CD4-positive, alpha-beta memory T cell (primary cell): Measurements from ENCODE around the gene CCDC97. TPM values are rescaled to one million over a fixed set of nuclear protein-coding genes. Genes with fewer than 3 reads are reported as not detected.
"Not testable (repeated sequence)": the region's sequence is repeated elsewhere in the genome, so short reads cannot be mapped to it uniquely, and the experiment has no call there.

Experiments used
- CTCF ChIA-PET: fragments of 350-600 bp; sonication (Branson Sonifier 250); formaldehyde crosslinking; loops from one replicate; lab custom pipeline; 2021; ENCODE audit warnings: inconsistent platforms; ENCODE audit not compliant: partially characterized antibody; lab: Charles Lee
- POLR2A ChIA-PET: fragments of 350-600 bp; sonication (Branson Sonifier 250); formaldehyde crosslinking; loops from one replicate; lab custom pipeline; 2021; ENCODE audit not compliant: partially characterized antibody; lab: Charles Lee
- DNase-seq, 5 donors: peaks; one replicate each; pipeline versions ENCODE4 v3.0.0 to v3.0.0-alpha.2; 2020 to 2022; ENCODE audit warnings: mixed read lengths in 1 of 5
- H3K27ac ChIP-seq: one replicate; pipeline ENCODE4 v1.7.0; 2013; ENCODE audit warnings: low read depth, low read length
- H3K27me3 ChIP-seq: 2 replicates; pipeline ENCODE4 v1.7.0; 2013; ENCODE audit warnings: mild to moderate bottlenecking, low read length, moderate library complexity; ENCODE audit not compliant: insufficient read depth
- H3K36me3 ChIP-seq: 2 replicates; pipeline ENCODE4 v1.7.0; 2013; ENCODE audit warnings: mild to moderate bottlenecking, low read length, moderate library complexity; ENCODE audit not compliant: insufficient read depth
- H3K4me1 ChIP-seq: 2 replicates; pipeline ENCODE4 v1.7.0; 2013; ENCODE audit warnings: mild to moderate bottlenecking, low read length, moderate library complexity; ENCODE audit not compliant: insufficient read depth
- H3K4me3 ChIP-seq, 2 donors: one replicate each; pipeline ENCODE4 v1.7.0; 2013; ENCODE audit warnings: low read length in 2 of 2, mild to moderate bottlenecking in 1 of 2
- H3K9me3 ChIP-seq, 2 donors: one replicate each; pipeline ENCODE4 v1.7.0; 2013; ENCODE audit warnings: low read length in 2 of 2, control low read depth in 1 of 2; ENCODE audit not compliant: control insufficient read depth in 1 of 2
- H3K27ac Mint-ChIP-seq, 7 donors: one replicate each; pipeline ENCODE4 v1.8.0; 2020 to 2021; ENCODE audit warnings: mixed read lengths in 7 of 7, mild to moderate bottlenecking in 6 of 7, inconsistent platforms in 3 of 7, moderate library complexity in 3 of 7
- H3K27me3 Mint-ChIP-seq, 2 donors: one replicate each; pipeline ENCODE4 v1.8.0; 2020 to 2021; ENCODE audit warnings: mixed read lengths in 2 of 2
- H3K36me3 Mint-ChIP-seq, 2 donors: one replicate each; pipeline ENCODE4 v1.8.0; 2020 to 2021; ENCODE audit warnings: mixed read lengths in 2 of 2, inconsistent platforms in 1 of 2, mild to moderate bottlenecking in 1 of 2
- H3K4me1 Mint-ChIP-seq, 4 donors: one replicate each; pipeline ENCODE4 v1.8.0; 2020 to 2021; ENCODE audit warnings: mixed read lengths in 4 of 4, mild to moderate bottlenecking in 1 of 4
- H3K4me3 Mint-ChIP-seq, 8 donors: one replicate each; pipeline ENCODE4 v1.8.0; 2020 to 2021; ENCODE audit warnings: mixed read lengths in 8 of 8, mild to moderate bottlenecking in 7 of 8, moderate library complexity in 6 of 8, inconsistent platforms in 3 of 8
- H3K9me3 Mint-ChIP-seq, 8 donors: one replicate each; pipeline ENCODE4 v1.8.0; 2020 to 2021; ENCODE audit warnings: mixed read lengths in 8 of 8, mild to moderate bottlenecking in 5 of 8, inconsistent platforms in 3 of 8, moderate library complexity in 1 of 8
- intact Hi-C: fragments of 100-400 bp; cut with micrococcal nuclease; formaldehyde crosslinking; loops from one replicate; pipeline ENCODE4 v1.15.1; 2023
- polyA plus RNA-seq, 2 donors: library from polyadenylated mRNA; unstranded; fragments of 300-500 nt; fragmentation: Illumina TruSeq; gene quantifications; one replicate each; pipeline ENCODE4 v1.2.3, GENCODE V29; 2021
- total RNA-seq, 2 experiments: library from RNA; stranded (reverse); gene quantifications; one replicate each; pipeline ENCODE4 v1.2.3, GENCODE V29; 2021

The CCDC97 gene
- total and polyA plus RNA-seq, 4 experiments from 2014 or later = 23.2 to 61.4 (median 44.3) TPM

GRCh38 chr19:41364524-41365391 lies 54.8 kb downstream of the CCDC97 start:
- Mint-ChIP-seq H3K27me3 (no peaks in the 10 kb centered on the region), H3K4me3 (peak overlapping the region; percentile 93 to 98 (median 95)), H3K27ac (peak overlapping the region; percentile 97 to 100 (median 100)), H3K9me3 (no peaks in the 10 kb centered on the region), H3K4me1 (peaks cover 15 to 36% (median 21%) of the 10 kb centered on the region in 4 donors), H3K36me3 (peaks cover 0 to 12% of the 10 kb centered on the region in 2 donors)
- Histone ChIP-seq H3K9me3 (no peaks in the 10 kb centered on the region), H3K27me3 (no peaks in the 10 kb centered on the region), H3K27ac (peak overlapping the region; percentile 99), H3K4me3 (peak overlapping the region; percentile 77 to 91), H3K4me1 (peaks cover 24% of the 10 kb centered on the region), H3K36me3 (no peaks in the 10 kb centered on the region)
- intact Hi-C loops = loop anchor here (1.0 kb wide), 2 partner anchors 13 to 33 kb away; partner anchors contain the start of genes BCKDHA and EXOSC5
- DNase-seq = no peak
- CTCF ChIA-PET = interaction anchor here (0.7 to 4.9 kb wide), 13 partner anchors 9 to 231 kb away, joined by 3 to 48 read pairs (median 5); no protein-coding TSS in a partner anchor
- POLR2A ChIA-PET = interaction anchor here (0.5 to 6.3 kb wide), 23 partner anchors 8 to 752 kb away, joined by 3 to 184 read pairs (median 8); partner anchors contain the start of genes B3GNT8, CCDC97, DMAC2 and HNRNPUL1

DNA sequence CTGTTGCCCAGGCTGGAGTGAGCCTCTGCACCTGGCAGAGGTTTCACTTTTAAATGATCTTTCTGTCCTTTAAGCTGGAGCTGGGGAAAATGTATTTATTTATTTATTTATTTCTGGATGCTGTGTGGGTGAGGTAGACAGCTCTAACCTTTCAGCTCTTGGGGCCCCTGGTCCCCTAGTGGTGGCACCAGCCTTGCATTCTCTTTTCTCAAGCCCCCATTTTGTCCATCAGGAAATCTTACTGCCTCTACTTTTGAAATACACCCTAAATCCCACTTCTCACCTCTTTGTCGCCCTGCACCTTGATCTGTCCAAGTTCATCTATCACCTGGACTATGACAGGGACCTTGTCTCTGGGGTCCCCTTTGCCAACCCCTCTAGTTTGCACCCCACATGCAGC lies 56.1 kb downstream of the CCDC97 start:
- no peak for DNase-seq
- H3K4me3 ChIP-seq = no peak overlapping the region
- peaks cover 15 to 27% (median 19%) of the 10 kb centered on the region in 4 donors for H3K4me1 Mint-ChIP-seq
- no peak overlapping the region for H3K27ac ChIP-seq
- H3K4me3 Mint-ChIP-seq = peak overlapping the region in 2 of 8 donors; percentile 4 to 20
- H3K4me1 ChIP-seq = peaks cover 24% of the 10 kb centered on the region
- H3K36me3 ChIP-seq = no peaks in the 10 kb centered on the region
- ChIA-PET POLR2A (interaction anchor here (0.5 to 6.3 kb wide), 4 partner anchors 14 to 1545 kb away, joined by 3 to 184 read pairs (median 50); partner anchors contain the start of genes CCDC97, HNRNPUL1 and TGFB1), CTCF (interaction anchor here (3.0 to 4.9 kb wide), 3 partner anchors 11 to 65 kb away, joined by 8 to 48 read pairs (median 30); no protein-coding TSS in a partner anchor)
- intact Hi-C loops = no loop called here
- peaks cover 0 to 12% of the 10 kb centered on the region in 2 donors for H3K36me3 Mint-ChIP-seq
- no peaks in the 10 kb centered on the region for H3K27me3 Mint-ChIP-seq
- H3K27ac Mint-ChIP-seq = peak overlapping the region in 6 of 7 donors; percentile 37 to 79 (median 67)
- H3K9me3 Mint-ChIP-seq = no peaks in the 10 kb centered on the region
- no peaks in the 10 kb centered on the region for H3K27me3 ChIP-seq
- no peaks in the 10 kb centered on the region for H3K9me3 ChIP-seq

GRCh38 chr19:41367848-41368301 lies 57.9 kb downstream of the CCDC97 start:
- no peaks in the 10 kb centered on the region for H3K27me3 ChIP-seq
- H3K27ac ChIP-seq = no peak overlapping the region
- Mint-ChIP-seq H3K4me1 (peaks cover 9 to 20% (median 13%) of the 10 kb centered on the region in 4 donors), H3K4me3 (no peak overlapping the region), H3K27me3 (no peaks in the 10 kb centered on the region), H3K9me3 (no peaks in the 10 kb centered on the region), H3K27ac (no peak overlapping the region), H3K36me3 (peaks cover 0 to 8% of the 10 kb centered on the region in 2 donors)
- peaks cover 16% of the 10 kb centered on the region for H3K4me1 ChIP-seq
- intact Hi-C loops = no loop called here
- POLR2A ChIA-PET = interaction anchor here (0.9 kb wide), 1 partner anchor 13 kb away, joined by 3 read pairs; no protein-coding TSS in a partner anchor
- no peaks in the 10 kb centered on the region for H3K9me3 ChIP-seq
- DNase-seq = no peak
- no peaks in the 10 kb centered on the region for H3K36me3 ChIP-seq
- CTCF ChIA-PET = no interaction called here
- no peak overlapping the region for H3K4me3 ChIP-seq

GRCh38 chr19:41369769-41370168 lies 59.8 kb downstream of the CCDC97 start:
- ChIA-PET CTCF (interaction anchor here (1.0 to 1.4 kb wide), 2 partner anchors 14 to 32 kb away, joined by 3 to 4 read pairs; no protein-coding TSS in a partner anchor), POLR2A (no interaction called here)
- intact Hi-C loops = no loop called here
- H3K9me3 Mint-ChIP-seq = no peaks in the 10 kb centered on the region
- Histone ChIP-seq H3K4me3 (no peak overlapping the region), H3K27ac (no peak overlapping the region), H3K27me3 (no peaks in the 10 kb centered on the region), H3K9me3 (no peaks in the 10 kb centered on the region), H3K36me3 (no peaks in the 10 kb centered on the region), H3K4me1 (peaks cover 3% of the 10 kb centered on the region)
- no peaks in the 10 kb centered on the region for H3K36me3 Mint-ChIP-seq
- H3K27ac Mint-ChIP-seq = no peak overlapping the region
- H3K4me3 Mint-ChIP-seq = no peak overlapping the region
- no peaks in the 10 kb centered on the region for H3K27me3 Mint-ChIP-seq
- peaks cover 0 to 4% (median 3%) of the 10 kb centered on the region in 4 donors for H3K4me1 Mint-ChIP-seq
- no peak for DNase-seq

- H3K36me3 Mint-ChIP-seq, H3K27me3 ChIP-seq, H3K9me3 ChIP-seq, H3K4me3 Mint-ChIP-seq, H3K27ac ChIP-seq, H3K36me3 ChIP-seq, H3K4me1 Mint-ChIP-seq, H3K4me1 ChIP-seq, H3K27ac Mint-ChIP-seq, CTCF ChIA-PET, DNase-seq, H3K4me3 ChIP-seq, intact Hi-C loops, POLR2A ChIA-PET, H3K9me3 Mint-ChIP-seq, H3K27me3 Mint-ChIP-seq: not testable (repeated sequence)
These were observed 61.1 kb downstream of the CCDC97 start for GRCh38 chr19:41371119-41371518.

GRCh38 chr19:41371541-41371940 lies 61.6 kb downstream of the CCDC97 start:
- ChIA-PET POLR2A (no interaction called here), CTCF (interaction anchor here (1.5 kb wide), 1 partner anchor 382 kb away, joined by 3 read pairs; no protein-coding TSS in a partner anchor)
- Histone ChIP-seq H3K9me3 (no peaks in the 10 kb centered on the region), H3K36me3 (no peaks in the 10 kb centered on the region), H3K27ac (no peak overlapping the region), H3K27me3 (no peaks in the 10 kb centered on the region), H3K4me3 (no peak overlapping the region), H3K4me1 (no peaks in the 10 kb centered on the region)
- Mint-ChIP-seq H3K27ac (no peak overlapping the region), H3K4me3 (no peak overlapping the region), H3K4me1 (peaks cover 4 to 6% (median 6%) of the 10 kb centered on the region in 4 donors), H3K27me3 (no peaks in the 10 kb centered on the region), H3K36me3 (no peaks in the 10 kb centered on the region), H3K9me3 (no peaks in the 10 kb centered on the region)
- intact Hi-C loops = no loop called here
- DNase-seq = no peak

- H3K27me3 Mint-ChIP-seq = no peaks in the 10 kb centered on the region
- DNase-seq = no peak
- H3K36me3 Mint-ChIP-seq = no peaks in the 10 kb centered on the region
- no peak overlapping the region for H3K27ac Mint-ChIP-seq
- H3K9me3 Mint-ChIP-seq = no peaks in the 10 kb centered on the region
- Histone ChIP-seq H3K27me3 (no peaks in the 10 kb centered on the region), H3K27ac (no peak overlapping the region), H3K4me1 (peaks cover 7% of the 10 kb centered on the region), H3K9me3 (no peaks in the 10 kb centered on the region), H3K4me3 (no peak overlapping the region), H3K36me3 (no peaks in the 10 kb centered on the region)
- ChIA-PET CTCF (interaction anchor here (0.6 to 1.5 kb wide), 3 partner anchors 16 to 381 kb away, joined by 3 to 4 read pairs (median 3); no protein-coding TSS in a partner anchor), POLR2A (interaction anchor here (1.2 to 1.3 kb wide), 2 partner anchors 8 to 67 kb away, joined by 3 to 6 read pairs; partner anchors contain the start of genes B9D2 and DMAC2)
- H3K4me3 Mint-ChIP-seq = no peak overlapping the region
- peaks cover 11 to 15% (median 12%) of the 10 kb centered on the region in 4 donors for H3K4me1 Mint-ChIP-seq
- intact Hi-C loops = no loop called here
These were observed 62.5 kb downstream of the CCDC97 start for GRCh38 chr19:41372501-41372900.
